RWPE1 (cell line): Measurements from ENCODE around the gene SLC43A2.
"Not testable (repeated sequence)": the region's sequence is repeated elsewhere in the genome, so short reads cannot be mapped to it uniquely, and the experiment has no call there.

Experiments
- CTCF ChIA-PET: fragments of 350-600 bp; sonication (Branson Sonifier 250); formaldehyde crosslinking; extraction: SDS; loops from one replicate; lab custom pipeline; 2021; lab: Yijun Ruan, JAX
- POLR2A ChIA-PET: fragments of 400-600 bp; formaldehyde crosslinking; extraction: SDS; loops from one replicate; lab custom pipeline; 2020; ENCODE audit warnings: antibody characterized with exemption; ENCODE audit not compliant: low non-redundant PET; lab: Yijun Ruan, JAX
- DNase-seq: peaks from one replicate; pipeline ENCODE4 v3.0.0; 2012; ENCODE audit warnings: low spot score
- H3K27ac ChIP-seq: fragments of 450-650 bp; 2 replicates; pipeline ENCODE4 v1.5.1; 2017
- CTCF ChIP-seq: fragments of 450-650 bp; conservative IDR thresholded peaks from 2 replicates; pipeline ENCODE4 v1.5.1; 2017; ENCODE audit warnings: low read depth, mild to moderate bottlenecking

The SLC43A2 gene

DNA sequence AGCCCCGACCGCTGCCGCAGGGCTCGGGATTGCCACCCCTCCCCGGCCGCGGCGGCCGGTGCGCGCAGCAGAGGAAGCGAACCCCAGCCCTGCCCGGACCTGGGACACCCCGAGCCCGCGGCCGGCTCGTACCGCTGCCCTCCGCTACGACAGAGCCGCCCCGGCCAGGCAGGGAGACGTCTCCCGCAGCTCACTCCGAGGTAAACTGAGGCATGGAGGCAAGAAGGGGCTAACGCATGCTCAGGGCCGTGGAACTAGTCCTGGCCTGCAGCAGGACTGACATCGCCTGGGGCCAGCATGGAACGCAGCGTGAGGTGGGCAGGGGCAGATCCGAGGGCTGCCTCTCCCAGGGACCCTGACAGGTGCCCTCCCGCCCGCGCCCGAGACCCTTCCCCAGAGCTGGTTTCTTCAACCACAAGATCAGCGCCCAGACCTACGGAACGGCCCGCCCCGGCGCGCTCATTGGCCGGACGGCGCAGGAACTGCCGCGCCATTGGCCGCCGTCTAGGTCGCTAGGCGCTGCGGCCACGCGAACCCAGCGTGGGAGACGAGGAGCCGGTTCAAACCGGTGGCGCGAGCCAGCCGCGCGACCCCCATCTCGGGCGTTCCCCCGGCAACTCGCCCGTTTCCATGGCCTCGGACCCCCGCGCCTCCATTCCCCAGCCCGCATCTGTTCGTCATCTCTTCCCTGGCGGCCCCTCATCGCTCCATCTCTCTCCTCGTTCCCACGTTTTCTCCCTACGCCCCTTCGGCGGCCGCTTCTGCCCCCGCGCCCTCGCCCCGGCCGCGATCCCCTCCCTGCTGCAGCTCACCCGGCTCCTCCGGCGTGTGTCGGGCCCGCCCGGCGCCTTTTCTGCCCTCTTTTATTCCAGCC lies at the start of gene SLC43A2:
Gene SLC43A2, minus strand, starts transcription at position 853 of the 874 bp plus-strand sequence. CDS start 960 bp downstream, outside the sequence.
- TF ChIP-seq CTCF: no peak
- H3K27ac ChIP-seq: peak within 1 kb of the TSS; percentile 89
- peak; percentile 92 for DNase-seq
- ChIA-PET CTCF (interaction anchor here (1.0 to 3.4 kb wide), 4 partner anchors 21 to 66 kb away, joined by 3 to 55 read pairs (median 10); partner anchors contain the start of gene PITPNA), POLR2A (no interaction called here)

DNA sequence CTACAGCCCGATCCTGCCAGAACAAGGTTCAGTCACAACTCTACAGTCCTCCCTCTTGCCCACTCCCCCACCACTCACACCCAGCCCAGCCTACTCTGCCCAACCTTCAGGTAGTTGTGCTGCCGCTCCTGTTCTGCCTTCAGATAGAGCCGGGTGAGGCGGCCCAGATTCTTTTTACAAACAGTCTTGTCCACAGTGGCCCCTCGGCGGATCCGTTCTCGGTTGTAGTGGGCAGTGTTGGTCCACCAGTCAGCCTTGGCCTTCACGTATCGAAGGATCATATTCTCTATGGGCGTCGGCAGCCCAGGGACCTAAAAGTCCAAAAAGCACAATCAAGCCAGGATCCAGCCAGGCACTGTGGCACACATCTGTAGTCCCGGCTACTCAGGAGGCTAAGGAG lies 47.8 kb upstream of the SLC43A2 start:
- ChIA-PET CTCF (no interaction called here), POLR2A (no interaction called here)
- no peak for TF ChIP-seq CTCF
- H3K27ac ChIP-seq: no peak overlapping the region
- DNase-seq: no peak

DNA sequence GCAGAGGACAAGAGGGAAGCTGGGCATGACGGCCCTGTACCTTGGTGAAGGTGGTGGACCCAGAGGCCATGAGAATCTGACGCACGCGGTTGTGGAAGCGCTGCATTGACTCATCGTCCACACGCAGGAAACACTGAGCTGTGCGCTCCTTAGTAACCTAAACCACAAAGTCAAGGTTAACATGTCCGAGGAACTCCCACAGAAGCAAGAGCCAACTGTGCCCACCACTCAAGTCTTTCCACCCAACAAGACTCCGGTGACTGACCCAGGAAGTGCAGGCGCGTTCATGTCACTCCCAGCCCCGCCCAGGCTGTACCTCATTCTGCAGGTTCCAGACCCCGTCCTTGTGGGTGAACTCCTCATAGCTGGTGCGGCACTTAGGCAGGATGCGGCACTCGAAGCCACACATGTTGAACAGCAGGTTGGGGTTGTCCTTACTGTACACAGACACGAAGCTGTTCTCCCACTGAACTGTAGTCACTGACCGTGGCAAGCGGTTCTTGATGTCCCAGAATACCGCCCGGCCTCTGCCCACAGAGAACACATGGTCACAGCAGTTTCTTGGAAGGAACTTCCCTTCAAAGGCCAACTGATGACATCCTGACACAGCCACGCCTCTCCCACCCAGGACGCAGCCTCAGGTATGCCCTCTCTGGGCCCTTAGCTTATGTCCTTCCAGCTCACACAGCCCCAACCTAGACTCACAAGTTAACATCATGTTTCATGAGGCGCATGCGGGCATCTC lies 44.6 kb upstream of the SLC43A2 start:
- H3K27ac ChIP-seq: peak overlapping the region; percentile 37
- DNase-seq: no peak
- ChIA-PET POLR2A (no interaction called here), CTCF (interaction anchor here (0.5 to 0.6 kb wide), 2 partner anchors 48 to 110 kb away, joined by 3 read pairs; no protein-coding TSS in a partner anchor)
- TF ChIP-seq CTCF: no peak

DNA sequence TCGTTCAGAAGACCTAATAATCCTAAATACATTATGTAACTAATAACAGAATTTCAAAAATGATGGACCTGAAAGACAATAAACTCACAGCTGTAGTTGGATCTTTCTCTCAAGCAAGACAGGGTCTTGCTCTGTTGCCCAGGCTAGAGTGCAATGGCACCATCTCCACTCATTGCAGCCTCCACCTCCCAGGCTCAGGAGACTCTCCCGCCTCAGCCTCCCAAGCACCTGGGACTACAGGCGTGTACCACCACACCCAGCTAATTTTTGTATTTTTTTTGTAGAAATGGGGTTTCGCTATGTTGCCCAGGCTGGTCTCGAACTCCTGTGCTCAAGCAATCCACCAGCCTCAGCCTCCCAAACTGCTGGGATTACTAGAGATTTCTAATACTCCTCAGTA lies 35.3 kb upstream of the SLC43A2 start:
- POLR2A ChIA-PET, H3K27ac ChIP-seq, CTCF ChIA-PET, DNase-seq: not testable (repeated sequence)

DNA sequence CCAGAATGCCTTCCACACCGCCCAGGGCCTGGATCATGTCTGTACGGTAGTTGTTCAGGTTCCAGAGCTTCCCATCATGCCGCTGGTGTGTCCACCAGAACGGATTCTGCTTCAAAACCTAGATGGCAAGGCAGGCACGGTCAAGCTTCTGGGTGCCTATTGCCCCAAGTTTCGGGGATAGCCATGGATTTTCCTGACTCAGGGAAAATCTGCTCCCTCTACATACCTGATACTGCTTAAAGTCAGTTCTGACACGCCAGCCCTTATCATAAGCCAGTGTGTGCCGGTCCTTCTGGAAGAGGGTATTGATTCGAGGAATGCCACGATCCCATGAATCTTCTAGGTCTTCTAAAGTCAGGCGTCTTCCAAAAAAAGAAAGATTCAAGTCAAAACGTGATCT lies 32.4 kb upstream of the SLC43A2 start:
- no peak for DNase-seq
- POLR2A ChIA-PET: interaction anchor here (0.5 to 0.6 kb wide), 2 partner anchors 12 to 22 kb away, joined by 3 read pairs; partner anchors contain the start of gene RILP
- CTCF ChIA-PET: interaction anchor here (0.6 to 1.6 kb wide), 2 partner anchors 9 to 1003 kb away, joined by 3 to 4 read pairs; no protein-coding TSS in a partner anchor
- peak overlapping the region; percentile 6; the same call in 1 of the 2 replicates for H3K27ac ChIP-seq
- no peak for TF ChIP-seq CTCF

GRCh38 chr17:1658100-1658499 lies 29.5 kb upstream of the SLC43A2 start:
- no peak for DNase-seq
- TF ChIP-seq CTCF: no peak
- H3K27ac ChIP-seq: no peak overlapping the region
- ChIA-PET CTCF (no interaction called here), POLR2A (interaction anchor here (0.6 kb wide), 1 partner anchor 9 kb away, joined by 4 read pairs; no protein-coding TSS in a partner anchor)
